ENCODE measurements around the gene DCTPP1. TPM values are rescaled to one million over a fixed set of nuclear protein-coding genes. Genes with fewer than 3 reads are reported as not detected.

DCTPP1 gene
- total and polyA plus RNA-seq, 2 donors (not counting 3 experiments of a cell fraction or from before 2014, with no cell fraction given), result 68.0 to 88.6 TPM

- Histone ChIP-seq H3K9ac (replicated peaks; ENCODE audit: extremely low read depth, insufficient read depth, low read length) (no peak overlapping the region), H3K4me2 (ENCODE audit: insufficient read depth, low read length) (no peak overlapping the region), H3K4me3 (replicated peaks in 1 of 3; ENCODE audit: insufficient read depth in 1 of 3, low read depth in 1 of 3, low read length in 3 of 3) (no peak overlapping the region), H3K4me1 (ENCODE audit: control insufficient read depth, extremely low read depth, insufficient read depth, low read length) (peaks cover 23% of the 10 kb centered on the region), H3K9me1 (replicated peaks; ENCODE audit: control insufficient read depth, extremely low read depth, insufficient read depth, low read length) (no peaks in the 10 kb centered on the region), H3K36me3 (ENCODE audit: control insufficient read depth in 2 of 2, extremely low read depth in 1 of 2, insufficient read depth in 2 of 2, low read length in 2 of 2) (peaks cover 3% of the 10 kb centered on the region in 2 experiments), H4K20me1 (replicated peaks; ENCODE audit: control insufficient read depth, extremely low read depth, insufficient read depth, low read length) (no peaks in the 10 kb centered on the region), H3K27ac (ENCODE audit: insufficient read depth, low read depth, low read length) (no peak overlapping the region), H3K27me3 (ENCODE audit: control insufficient read depth in 2 of 2, insufficient read depth in 2 of 2, low read length in 2 of 2) (no peaks in the 10 kb centered on the region), H3K79me2 (ENCODE audit: control insufficient read depth, insufficient read depth, low read length) (peaks cover 19% of the 10 kb centered on the region), H3K9me3 (replicated peaks; ENCODE audit: control insufficient read depth, insufficient read depth, low read length) (no peaks in the 10 kb centered on the region), H2AFZ (ENCODE audit: low read depth, low read length) (no peak overlapping the region)
- dilution Hi-C loops (cut with MboI; ENCODE audit: extremely low pct_ligation_motif_present, low sequenced_read_pairs), result no loop called here
- ChIA-PET POLR2A (no interaction called here), CTCF (no interaction called here)
- FAIRE-seq, result no peak
- TF ChIP-seq, protein P1, sequence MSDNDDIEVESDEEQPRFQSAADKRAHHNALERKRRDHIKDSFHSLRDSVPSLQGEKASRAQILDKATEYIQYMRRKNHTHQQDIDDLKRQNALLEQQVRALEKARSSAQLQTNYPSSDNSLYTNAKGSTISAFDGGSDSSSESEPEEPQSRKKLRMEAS (IDR thresholded peaks at IDR 0.05; ENCODE audit: insufficient read depth, insufficient read length), result no peak
- TF ChIP-seq JUN (IDR thresholded peaks at IDR 0.05; ENCODE audit: borderline replicate concordance, insufficient read depth, insufficient read length, low read depth), result no peak
- TF ChIP-seq POLR2AphosphoS5 (IDR thresholded peaks at IDR 0.05; ENCODE audit: insufficient read depth, low read depth, low read length), result no peak
- no peak for TF ChIP-seq POLR2A (IDR thresholded peaks at IDR 0.05; ENCODE audit: low read depth, low read length)
- no peak for TF ChIP-seq CTCF (IDR thresholded peaks at IDR 0.05; ENCODE audit: extremely low read depth in 1 of 2, insufficient read depth in 1 of 2, low read depth in 1 of 2, low read length in 2 of 2)
- no peak for DNase-seq (ENCODE audit: low read depth, low spot score)
- BruUV-seq (replicated peaks), result no TSS peak
- intact Hi-C loops (cut with micrococcal nuclease), result no loop called here
These were observed 1.8 kb downstream of the DCTPP1 start for GRCh38 chr16:30428055-30428454.

DNA sequence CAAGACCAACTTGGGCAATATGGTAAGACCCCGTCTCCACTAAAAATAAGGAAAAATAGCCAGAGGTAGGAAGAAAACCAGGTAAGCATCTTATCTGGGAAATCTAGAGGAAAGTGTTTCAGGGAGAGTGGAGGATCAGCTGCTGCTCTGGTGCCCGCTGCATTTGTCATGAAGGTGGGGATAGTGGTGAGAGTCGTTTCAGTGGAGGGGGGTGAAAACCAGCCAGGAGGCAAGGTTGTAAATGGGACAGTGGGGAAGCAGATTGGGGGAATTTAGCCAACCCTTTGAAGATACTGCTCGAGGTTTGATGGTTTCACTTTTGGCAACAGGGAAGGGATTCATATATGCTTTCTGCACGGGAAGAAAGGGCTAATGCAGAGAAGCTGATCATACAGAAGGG is 8.8 kb downstream of the DCTPP1 start:
- FAIRE-seq (no peak), DNase-seq (ENCODE audit: low read depth, low spot score) (no peak)
- peaks cover 3 to 5% of the 10 kb centered on the region in 2 experiments for H3K36me3 ChIP-seq (ENCODE audit: control insufficient read depth in 2 of 2, extremely low read depth in 1 of 2, insufficient read depth in 2 of 2, low read length in 2 of 2)
- CTCF ChIA-PET, result interaction anchor here (4.8 kb wide), 1 partner anchor 9 kb away, joined by 46 read pairs; the partner anchor contains the start of gene DCTPP1
- H3K4me1 ChIP-seq (ENCODE audit: control insufficient read depth, extremely low read depth, insufficient read depth, low read length), result peaks cover 9% of the 10 kb centered on the region
- H3K9me3 ChIP-seq (replicated peaks; ENCODE audit: control insufficient read depth, insufficient read depth, low read length), result no peaks in the 10 kb centered on the region
- no peaks in the 10 kb centered on the region for H3K79me2 ChIP-seq (ENCODE audit: control insufficient read depth, insufficient read depth, low read length)
- POLR2A ChIA-PET, result no interaction called here
- no peak overlapping the region for H3K9ac ChIP-seq (replicated peaks; ENCODE audit: extremely low read depth, insufficient read depth, low read length)
- H3K4me3 ChIP-seq (replicated peaks in 1 of 3; ENCODE audit: insufficient read depth in 1 of 3, low read depth in 1 of 3, low read length in 3 of 3), result no peak overlapping the region
- dilution Hi-C loops (cut with MboI; ENCODE audit: extremely low pct_ligation_motif_present, low sequenced_read_pairs), result no loop called here
- TF ChIP-seq, protein P1 (IDR thresholded peaks at IDR 0.05; ENCODE audit: insufficient read depth, insufficient read length), result no peak
- TF ChIP-seq MYC (IDR thresholded peaks at IDR 0.05; ENCODE audit: low read depth, low read length) (no peak), GATA2 (IDR thresholded peaks at IDR 0.05; ENCODE audit: insufficient read depth, insufficient read length, low read depth, low read length) (no peak), POLR2AphosphoS5 (IDR thresholded peaks at IDR 0.05; ENCODE audit: insufficient read depth, low read depth, low read length) (no peak), FOS (IDR thresholded peaks at IDR 0.05; ENCODE audit: borderline replicate concordance, insufficient read depth, low read length) (no peak), POLR2A (IDR thresholded peaks at IDR 0.05; ENCODE audit: low read depth, low read length) (no peak), JUN (IDR thresholded peaks at IDR 0.05; ENCODE audit: borderline replicate concordance, insufficient read depth, insufficient read length, low read depth) (no peak), EZH2 (IDR thresholded peaks at IDR 0.05; ENCODE audit: borderline replicate concordance, low read depth, low read length, severe bottlenecking) (no peak), CTCF (IDR thresholded peaks at IDR 0.05; ENCODE audit: extremely low read depth in 1 of 2, insufficient read depth in 1 of 2, low read depth in 1 of 2, low read length in 2 of 2) (no peak)
- intact Hi-C loops (cut with micrococcal nuclease), result no loop called here
- no peaks in the 10 kb centered on the region for H4K20me1 ChIP-seq (replicated peaks; ENCODE audit: control insufficient read depth, extremely low read depth, insufficient read depth, low read length)
- H3K9me1 ChIP-seq (replicated peaks; ENCODE audit: control insufficient read depth, extremely low read depth, insufficient read depth, low read length), result no peaks in the 10 kb centered on the region
- H3K27ac ChIP-seq (ENCODE audit: insufficient read depth, low read depth, low read length), result no peak overlapping the region
- BruUV-seq (replicated peaks), result no TSS peak
- H3K4me2 ChIP-seq (ENCODE audit: insufficient read depth, low read length), result no peak overlapping the region
- H2AFZ ChIP-seq (ENCODE audit: low read depth, low read length), result no peak overlapping the region
- no peaks in the 10 kb centered on the region for H3K27me3 ChIP-seq (ENCODE audit: control insufficient read depth in 2 of 2, insufficient read depth in 2 of 2, low read length in 2 of 2)

All from endothelial cell of umbilical vein (primary cell).